GM18907 (cell line): Measurements from ENCODE around the gene SLC35E2B.
"Not testable (repeated sequence)": the region's sequence is repeated elsewhere in the genome, so short reads cannot be mapped to it uniquely, and the experiment has no call there.

Experiments used
- ATAC-seq: cut with Tn5 transposase; IDR thresholded peaks from one replicate; pipeline ENCODE4 v1.9.1; 2021; ENCODE audit warnings: mild to moderate bottlenecking, moderate library complexity; ENCODE audit not compliant: unreplicated experiment

The SLC35E2B gene

DNA sequence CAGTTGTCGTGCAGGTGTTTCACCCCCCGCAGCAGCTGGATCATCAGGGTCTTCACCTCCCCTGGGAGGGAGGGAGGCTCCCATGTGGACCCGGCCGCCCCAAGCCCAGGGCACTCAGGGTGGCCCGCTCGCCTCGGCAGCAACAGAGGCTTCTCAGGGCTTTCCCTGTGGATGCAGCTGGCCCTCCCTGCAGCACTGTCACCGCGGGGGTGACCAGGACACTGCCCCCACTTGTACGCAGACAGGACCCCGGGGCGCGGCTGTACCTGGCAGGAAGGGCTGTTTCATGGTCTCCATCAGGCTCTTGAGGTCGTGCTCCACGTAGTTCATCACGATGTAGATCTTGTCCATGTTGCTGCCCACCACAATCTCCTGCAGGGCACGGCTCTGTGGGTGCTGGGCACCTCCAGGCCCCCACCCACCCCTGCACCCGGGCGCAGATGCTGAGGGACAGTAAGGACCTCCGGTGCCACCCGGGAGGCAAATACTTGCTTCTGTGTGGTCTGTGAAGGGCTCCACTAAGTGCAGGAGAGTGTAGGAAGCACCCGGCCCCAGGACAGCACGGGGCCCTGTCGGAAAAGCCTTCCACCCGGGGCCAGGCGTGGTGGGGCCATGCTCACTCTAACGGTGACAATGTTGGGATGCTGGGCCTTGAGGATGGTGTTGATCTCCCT lies 11.8 kb upstream of the SLC35E2B start:
- not testable (repeated sequence) for ATAC-seq

DNA sequence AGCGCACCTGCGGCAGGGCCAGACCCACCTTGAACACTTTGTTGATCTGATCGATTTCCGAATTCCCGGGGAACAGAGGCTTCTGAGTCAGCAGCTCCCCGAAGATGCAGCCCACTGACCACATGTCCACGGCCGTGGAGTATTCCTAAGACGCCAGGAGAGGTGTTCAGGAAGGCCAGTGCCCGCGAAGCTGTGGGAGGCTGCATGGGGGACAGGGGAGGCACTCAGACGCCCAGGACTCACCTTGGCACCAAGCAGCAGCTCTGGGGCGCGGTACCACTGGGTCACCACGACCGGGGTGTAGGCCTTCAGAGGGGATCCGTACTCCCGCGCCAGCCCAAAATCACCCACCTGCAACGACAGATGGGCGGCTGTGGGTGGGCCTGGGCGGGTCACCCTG lies 11.2 kb upstream of the SLC35E2B start:
- ATAC-seq: no peak

DNA sequence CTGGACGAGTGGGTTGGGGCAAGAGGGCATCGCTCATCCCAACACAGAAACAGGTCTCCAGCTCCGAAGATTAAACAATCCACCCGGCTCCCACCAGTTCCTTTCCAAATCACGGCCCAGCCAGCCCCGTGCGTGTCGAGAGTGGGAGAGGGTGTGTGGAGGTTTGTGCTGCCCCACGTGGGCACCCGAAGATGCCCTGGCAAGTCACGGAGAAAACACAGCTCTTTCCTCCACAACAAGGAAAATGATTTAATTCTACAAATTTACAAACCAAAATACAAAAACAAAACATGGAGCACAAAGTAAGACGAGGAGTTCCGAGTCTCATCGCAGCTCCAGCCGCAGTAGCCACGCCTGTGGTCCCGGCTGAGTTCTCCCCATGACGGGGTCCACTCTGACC lies 9.9 kb upstream of the SLC35E2B start:
- ATAC-seq: not testable (repeated sequence)

DNA sequence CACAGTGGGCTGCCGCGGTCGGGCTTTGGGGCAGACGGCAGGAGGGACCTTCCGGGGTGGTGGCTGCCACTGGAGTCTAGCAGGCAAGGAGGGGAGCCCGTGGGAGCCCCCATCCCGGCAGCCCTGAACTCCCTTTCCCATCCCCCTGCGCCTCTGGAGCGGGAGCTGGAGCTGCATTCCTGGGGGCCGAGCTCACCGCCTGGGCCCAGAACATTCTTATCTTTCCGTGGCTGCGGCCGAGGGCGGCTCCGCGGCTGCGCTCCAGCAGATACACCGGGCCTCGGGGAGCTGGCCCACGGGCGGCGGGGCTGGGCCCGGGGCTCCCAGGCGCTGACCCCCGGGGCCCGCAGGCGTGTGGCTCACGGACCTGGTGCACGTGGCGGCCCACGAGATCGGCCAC lies 8.0 kb upstream of the SLC35E2B start:
- not testable (repeated sequence) for ATAC-seq

DNA sequence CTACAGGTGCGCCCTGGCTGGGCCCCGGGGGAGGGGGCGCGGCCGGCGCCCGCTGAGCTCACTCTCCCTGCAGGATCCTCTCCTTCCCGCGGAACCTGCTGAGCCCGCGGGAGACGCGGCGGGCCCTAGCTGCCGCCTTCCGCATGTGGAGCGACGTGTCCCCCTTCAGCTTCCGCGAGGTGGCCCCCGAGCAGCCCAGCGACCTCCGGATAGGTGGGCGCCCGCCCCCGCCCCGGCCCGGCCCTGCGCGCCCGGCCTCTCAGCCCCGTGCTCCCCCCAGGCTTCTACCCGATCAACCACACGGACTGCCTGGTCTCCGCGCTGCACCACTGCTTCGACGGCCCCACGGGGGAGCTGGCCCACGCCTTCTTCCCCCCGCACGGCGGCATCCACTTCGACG lies 7.5 kb upstream of the SLC35E2B start:
- ATAC-seq: not testable (repeated sequence)

DNA sequence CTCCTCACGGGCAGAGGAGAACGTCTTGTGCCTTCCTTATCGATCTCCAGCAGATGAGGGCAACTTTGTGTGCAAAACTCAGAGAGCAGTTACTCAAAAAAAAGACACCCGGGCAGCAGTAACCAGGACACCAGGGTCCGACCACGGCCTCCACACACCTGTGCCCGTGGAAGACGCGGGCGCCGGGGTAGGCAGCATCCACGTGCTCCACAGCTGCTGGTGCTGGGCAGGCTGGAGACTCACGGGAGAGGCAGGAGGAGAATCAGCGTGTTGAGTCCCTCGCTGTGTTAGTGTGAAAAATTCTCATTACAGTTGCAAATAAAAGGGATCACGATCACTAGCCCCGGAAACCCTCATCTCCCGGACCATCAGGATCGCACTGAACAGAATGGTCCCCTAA lies 6.5 kb upstream of the SLC35E2B start:
- ATAC-seq: not testable (repeated sequence)

DNA sequence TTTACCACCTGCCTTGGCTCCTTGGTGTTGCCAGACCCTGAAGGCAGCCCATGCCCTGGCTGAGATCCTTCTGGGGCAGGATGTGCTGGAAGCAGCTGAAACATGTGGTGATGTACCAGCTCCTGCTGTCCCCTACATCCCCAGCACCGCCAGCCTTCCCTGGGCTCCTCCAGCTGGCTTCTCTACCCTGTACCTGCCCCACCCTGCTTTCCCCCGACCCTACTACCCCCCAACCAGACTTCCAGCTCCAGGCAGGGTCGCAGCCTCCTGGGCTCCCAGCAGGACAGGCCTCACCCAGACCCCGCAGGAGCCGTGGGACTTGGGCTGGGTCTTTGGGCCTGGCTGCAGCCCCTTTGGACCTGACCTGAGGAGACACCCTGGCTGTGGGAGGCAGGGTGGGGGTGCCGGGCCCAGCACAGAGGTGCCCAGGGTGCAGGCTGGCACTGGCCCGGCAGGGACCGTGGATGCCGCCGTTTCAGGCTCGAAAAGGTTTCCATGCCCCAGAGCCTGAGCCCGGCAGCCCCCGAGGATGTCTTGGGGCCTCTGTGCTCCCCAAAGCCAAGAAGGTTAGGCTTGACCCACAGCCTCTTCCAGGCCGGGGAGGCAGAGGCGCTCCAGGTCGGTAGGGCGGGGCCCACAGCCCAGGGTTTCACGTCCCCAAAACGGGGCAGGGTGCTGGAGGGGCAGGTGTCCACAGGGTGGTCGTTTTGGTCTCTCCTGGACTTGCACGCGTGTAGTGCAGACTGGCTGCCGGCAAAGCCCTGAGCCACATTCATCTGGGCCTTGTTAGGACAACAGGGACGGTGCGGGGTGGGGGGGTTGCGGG lies 5.0 kb upstream of the SLC35E2B start:
- ATAC-seq: not testable (repeated sequence)

DNA sequence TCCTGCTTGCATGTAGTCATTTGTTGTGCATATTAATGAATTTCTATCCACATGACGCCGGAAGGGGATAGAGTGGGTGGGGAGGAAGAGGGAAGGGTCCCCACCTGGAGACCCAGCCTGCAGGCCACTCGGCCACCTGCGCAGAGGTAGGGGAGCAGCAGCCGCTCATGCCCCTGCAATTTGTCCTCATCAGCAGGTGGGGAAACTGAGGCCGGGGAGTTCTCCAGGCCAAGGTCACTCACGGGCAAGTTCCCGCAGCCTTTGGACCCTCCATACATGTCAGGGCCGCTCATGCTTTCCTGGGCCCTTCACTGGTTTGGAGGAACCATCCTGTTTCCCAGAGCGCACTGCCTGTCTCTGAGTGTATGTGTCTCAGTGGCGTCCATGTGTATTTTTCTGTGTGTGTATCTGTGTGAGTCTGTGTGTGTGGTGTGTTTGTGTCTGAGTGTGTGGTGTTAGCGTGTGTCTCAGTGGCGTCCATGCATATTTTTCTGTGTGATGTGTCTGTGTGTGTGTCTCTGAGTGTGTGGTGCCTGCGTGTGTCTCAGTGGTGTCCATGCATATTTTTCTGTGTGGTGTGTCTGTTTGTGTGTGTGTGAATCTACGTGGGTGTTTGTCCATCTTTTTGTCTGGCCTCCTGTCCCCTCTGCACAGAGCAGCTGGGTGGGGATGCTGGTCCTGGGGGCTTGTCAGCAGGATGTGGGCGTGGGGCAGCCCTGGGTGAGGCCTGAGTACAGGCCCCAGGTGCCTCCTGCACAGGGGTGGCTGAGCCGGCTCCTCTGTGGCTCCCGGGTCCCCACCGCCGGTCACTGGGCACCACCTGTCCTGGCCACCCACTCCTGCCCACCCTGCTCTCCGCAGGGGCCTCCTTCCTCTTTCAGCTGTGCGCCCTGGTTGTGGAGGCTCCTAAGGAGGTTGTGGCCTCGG lies 4.1 kb upstream of the SLC35E2B start:
- not testable (repeated sequence) for ATAC-seq

DNA sequence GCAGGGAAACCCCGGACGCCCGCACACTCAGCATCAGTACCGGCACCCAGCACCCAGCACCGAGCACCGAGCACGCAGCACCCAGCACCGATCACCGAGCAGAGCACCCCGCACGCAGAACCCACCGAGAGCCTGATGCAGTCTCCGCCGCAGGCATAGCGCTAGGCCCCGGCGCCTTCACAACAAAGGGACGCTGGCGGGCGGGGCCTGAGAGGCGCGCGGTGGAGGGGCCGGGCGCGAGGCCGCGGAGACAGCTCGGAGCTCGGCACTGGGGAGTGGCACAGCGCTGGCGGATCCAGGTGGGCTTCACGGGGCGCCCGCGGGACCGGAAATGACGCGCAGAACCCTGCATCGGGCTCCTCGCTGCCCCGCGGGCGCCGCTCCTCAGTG lies 276 bp downstream of the SLC35E2B start:
- ATAC-seq: peak; percentile 44

DNA sequence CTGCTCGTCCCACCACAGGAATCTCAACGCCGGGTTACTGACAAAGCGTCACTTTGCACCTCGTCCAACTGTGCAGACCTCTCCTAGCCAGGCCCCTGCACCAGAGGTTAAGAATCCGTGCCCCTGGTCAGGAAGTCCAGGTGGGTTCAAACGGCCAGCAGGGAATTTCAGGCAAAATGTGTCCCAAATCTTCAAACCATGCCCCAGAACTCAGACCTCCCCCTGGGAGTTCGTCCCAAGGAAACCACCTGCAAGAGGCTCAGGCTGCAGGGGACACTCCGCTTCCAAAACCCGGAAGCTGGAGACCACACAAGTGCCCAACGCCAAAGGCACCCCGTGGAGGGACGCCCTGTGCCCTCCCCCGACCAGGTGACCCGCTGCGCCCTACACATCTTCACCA lies 1.2 kb downstream of the SLC35E2B start:
- not testable (repeated sequence) for ATAC-seq

DNA sequence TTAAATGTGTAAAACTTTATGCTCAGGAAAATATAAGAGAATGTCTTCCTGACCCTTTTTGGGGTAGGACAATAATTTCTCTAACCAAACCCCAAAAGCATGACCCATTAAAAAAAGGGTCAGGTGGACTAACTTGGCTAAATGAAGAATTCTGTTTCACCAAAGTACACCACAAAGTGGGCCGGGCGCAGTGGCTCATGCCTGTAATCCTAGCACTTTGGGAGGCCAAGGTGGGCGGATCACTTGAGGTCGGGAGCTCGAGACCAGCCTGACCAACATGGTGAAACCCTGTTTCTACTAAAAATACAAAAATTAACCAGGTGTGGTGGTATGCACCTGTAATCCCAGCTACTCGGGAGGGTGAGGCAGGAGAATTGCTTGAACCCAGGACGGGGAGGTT lies 3.1 kb downstream of the SLC35E2B start:
- ATAC-seq: not testable (repeated sequence)

DNA sequence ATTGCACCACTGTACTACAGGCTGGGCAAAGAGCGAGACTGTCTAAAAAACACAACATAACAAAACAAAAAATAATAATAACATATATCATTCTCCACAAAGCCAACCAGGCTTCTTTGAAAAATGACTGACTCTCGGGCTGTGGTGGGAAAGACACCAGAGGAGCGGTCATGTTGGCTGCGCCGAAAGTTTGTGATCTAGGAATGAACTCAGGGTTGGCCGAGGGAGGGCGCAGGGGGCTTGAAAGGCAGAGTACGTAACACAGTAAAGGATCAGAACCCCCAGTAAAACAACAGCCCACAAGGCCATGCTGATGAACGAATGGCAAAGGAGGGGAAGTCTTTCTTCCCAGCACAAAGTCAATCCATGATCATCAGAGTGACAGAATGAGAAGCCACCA lies 4.7 kb downstream of the SLC35E2B start:
- no peak for ATAC-seq

DNA sequence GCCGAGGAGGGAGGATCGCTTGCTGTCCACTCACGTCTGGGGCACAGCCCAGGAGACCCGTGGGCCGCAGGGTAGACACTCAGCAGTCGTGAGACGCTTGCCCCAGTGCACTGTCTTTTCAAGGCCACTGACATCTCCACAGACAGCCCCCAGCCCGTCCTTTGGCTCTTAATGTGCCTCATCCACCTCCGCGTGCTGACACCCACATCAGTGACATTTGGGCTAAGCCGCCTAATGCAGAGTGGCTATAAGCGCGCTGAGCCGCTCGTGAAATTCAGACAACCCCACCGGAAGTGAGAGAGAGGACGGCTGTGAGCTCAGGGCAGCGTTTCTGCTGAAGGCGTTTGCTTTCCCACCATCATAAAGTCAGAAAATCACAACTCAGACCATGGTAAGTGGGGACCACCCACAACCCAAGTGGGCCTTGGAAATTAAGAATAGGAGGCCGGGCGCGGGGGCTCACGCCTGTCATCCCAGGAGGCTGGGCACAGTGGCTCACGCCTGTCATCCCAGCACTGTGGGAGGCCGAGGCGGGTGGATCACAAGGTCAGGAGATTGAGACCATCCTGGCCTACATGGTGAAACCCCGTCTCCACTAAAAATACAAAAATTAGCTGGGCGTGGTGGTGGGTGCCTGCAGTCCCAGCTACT lies 8.4 kb downstream of the SLC35E2B start:
- ATAC-seq: no peak

DNA sequence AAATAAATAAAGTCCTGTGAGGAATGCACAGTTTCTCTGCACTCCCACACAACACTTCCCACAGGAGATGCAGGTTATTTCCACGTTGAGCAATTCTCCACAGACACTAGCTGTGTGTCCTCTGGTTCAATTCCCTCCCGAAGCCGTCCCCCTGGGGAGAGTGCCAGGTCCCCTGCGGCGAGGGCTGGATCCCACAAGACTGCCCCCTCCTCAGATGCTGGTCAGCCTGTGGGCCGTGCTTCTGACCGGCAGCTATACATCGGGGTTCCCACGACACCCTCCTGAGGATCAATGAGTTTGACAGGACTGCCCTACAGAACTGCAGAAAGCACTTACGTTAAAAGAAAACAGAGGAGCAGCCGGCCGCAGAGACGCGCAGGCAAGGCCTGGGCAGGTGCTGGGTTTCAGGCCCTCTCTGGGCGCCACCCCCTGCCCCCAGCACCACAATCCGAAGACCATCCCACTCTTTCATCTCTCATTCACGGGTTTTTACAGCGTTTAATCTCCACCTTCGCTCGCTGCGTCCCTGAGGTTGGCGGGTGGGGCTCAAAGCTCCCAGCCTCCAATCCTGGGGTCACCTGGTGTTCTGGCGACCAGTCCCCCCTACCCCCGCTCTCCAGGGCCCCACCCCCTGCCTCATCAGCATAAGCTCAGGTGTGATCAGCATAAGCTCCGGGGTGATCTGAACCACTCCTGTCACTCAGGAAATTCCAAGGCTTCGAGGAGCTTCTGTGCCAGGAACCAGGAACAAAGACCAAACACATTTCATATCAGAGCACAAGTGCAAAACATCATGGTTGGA lies 9.3 kb downstream of the SLC35E2B start:
- no peak for ATAC-seq

DNA sequence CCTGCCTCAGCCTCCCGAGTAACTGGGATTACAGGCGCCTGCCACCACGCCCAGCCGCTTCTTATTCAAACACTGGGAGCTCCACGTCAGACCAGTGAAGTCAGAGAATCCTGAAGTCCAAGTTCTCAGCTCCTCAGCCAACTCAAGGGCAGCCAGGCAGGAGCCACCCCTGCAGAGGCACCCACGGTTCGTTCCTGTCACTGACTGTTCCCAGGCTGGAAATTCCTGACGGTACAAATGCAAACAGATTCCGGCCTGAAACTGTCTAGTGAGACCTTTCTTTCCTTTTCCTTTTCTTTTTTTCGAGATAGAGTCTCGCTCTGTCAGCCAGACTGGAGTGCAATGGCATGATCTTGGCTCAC lies 11.7 kb downstream of the SLC35E2B start:
- no peak for ATAC-seq

DNA sequence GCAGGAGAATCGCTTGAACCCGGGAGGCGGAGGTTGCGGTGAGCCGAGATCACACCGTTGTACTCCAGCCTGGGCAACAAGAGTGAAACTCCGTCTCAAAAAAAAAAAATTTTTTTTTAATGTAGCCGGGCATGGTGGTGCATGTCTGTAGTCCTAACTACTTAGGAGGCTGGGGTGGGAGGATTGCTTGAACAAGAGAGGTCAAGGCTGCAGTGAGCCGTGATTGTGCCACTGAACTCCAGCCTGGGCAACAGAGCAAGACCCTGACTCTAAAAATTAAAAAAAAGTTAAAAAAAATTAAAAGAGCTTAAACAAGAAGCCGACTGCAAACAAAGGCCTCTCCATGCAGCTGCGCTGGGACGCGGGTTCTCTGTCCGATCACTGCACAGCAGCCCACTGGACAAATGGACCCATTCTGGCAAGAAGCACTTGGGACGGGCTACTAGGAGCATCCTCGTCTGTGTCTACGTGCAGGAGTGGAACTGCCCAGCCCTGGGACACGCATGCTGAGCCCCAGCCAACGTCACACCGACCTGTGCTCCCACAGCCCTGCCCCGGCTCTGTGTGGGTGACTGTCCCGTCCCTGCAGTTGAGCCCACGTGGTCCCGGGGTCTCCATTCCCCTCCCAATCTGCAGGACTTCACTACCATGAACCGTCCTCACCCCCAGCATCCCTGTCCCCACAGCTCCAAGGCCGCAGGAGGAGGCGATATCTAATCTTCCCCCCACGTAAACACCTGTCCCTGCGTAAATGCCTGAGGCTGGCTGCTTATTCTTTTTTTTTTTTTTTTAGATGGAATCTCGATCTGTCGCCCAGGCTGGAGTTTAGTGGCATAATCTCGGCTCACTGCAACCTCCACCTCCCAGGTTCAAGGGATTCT lies 12.3 kb downstream of the SLC35E2B start:
- no peak for ATAC-seq

DNA sequence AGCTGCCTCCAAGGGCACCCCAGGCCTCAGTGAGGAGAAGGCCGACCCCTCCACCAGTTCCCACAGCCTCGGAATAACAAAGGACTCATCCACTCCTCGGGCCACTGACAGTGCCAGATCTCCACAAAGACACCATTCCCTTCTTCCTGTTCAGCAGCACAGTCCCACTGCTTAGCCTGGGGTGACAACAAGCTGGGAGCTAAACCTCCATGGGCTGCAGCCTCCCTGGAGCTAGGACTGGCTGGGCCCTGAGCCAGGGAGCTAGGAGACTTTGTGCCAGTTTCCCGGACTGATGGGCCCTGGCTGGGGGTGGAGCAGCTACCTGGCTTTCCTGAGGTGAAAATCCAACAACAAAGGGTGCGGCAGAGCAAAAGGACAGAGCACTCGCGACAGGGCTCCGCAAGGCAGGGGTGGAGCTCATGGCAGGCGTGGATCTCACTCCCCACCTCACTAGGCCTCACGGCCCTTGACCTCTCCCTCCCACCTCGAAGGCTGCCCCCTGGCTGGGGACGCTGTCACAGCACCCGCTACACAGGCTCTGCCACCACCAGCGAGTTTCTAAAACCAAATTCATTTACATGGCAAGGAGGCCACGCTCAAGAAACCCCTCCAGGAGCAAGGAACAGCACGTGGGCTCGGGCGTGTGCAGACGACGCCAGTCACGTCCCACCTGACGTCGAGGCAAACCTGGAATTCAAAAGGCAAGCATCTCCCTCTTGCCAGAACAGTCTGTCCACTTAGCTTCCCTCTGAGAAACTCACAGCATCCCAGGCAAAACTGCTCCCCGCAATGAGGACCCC lies 13.8 kb downstream of the SLC35E2B start:
- ATAC-seq: peak; percentile 26
